ENCODE results near the gene CRYBG3.

The CRYBG3 gene

DNA sequence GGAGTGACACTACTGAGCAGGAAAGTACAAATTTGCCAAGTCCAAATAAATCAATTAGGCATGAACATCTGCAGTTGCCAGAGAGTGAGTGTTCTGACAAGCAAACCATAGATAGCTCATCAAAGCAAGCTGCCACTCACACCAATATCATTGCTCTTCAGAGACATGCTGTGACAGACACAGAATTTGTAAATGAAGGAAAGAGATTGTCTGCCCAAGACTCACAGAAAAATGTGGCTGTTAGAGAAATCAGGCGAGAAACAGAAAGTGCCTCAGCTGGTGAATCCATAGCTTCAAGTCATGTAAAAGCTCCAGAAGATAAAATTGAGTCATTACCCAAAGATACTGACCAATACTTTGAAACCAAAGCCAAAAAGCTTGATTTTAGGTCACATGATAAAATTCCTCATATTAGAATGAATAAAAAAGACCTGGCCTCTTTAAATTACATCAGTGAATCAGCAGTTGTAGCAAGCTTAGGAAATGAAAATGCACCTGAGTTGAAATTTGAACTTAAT, 50.8 kb downstream of the CRYBG3 start:
- Histone ChIP-seq H3K27me3 (ENCODE audit: insufficient read depth, low read length) (no peaks in the 10 kb centered on the region), H3K4me1 (ENCODE audit: insufficient read depth, low read length) (no peaks in the 10 kb centered on the region), H3K9me3 (ENCODE audit: insufficient read depth, low read depth, low read length) (0 out of 2 replicates have a peak, but pooled peaks cover 3% of the 10 kb centered on the region), H3K9ac (ENCODE audit: low read depth, low read length) (no peak overlapping the region), H3K4me3 (ENCODE audit: low read length) (no peak overlapping the region), H3K27ac (ENCODE audit: low read depth, low read length) (no peak overlapping the region), H3K36me3 (ENCODE audit: insufficient read depth, low read length) (no peaks in the 10 kb centered on the region)
- WGBS = 92% methylated on average over 1 of the region's 1 CpG

DNA sequence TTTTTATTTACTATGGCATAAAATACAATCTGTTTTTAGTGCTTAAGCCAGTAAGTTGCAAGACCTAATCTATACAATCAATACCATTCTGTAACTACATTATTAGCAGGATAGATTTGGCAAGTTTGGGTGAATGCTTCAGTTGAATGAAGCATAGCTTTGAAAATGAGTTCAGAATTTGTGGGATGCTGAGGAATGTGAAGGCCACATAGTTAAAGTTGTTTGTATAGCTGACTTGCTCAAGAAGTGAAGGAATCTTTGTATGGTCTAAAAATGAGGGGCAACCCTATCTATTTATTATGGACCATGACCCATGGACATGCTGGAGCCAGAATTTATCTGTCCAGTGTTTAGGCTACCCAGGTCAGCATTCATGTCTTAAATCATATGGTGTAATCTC, 58.5 kb downstream of the CRYBG3 start:
- H3K4me3 ChIP-seq (ENCODE audit: low read length) = no peak overlapping the region
- H3K27me3 ChIP-seq (ENCODE audit: insufficient read depth, low read length) = no peaks in the 10 kb centered on the region
- no peak overlapping the region for H3K27ac ChIP-seq (ENCODE audit: low read depth, low read length)
- no peaks in the 10 kb centered on the region; the same call in 1 of the 2 replicates for H3K36me3 ChIP-seq (ENCODE audit: insufficient read depth, low read length)
- H3K9me3 ChIP-seq (ENCODE audit: insufficient read depth, low read depth, low read length) = 0 out of 2 replicates have a peak, but pooled peaks cover 3% of the 10 kb centered on the region
- H3K9ac ChIP-seq (ENCODE audit: low read depth, low read length) = no peak overlapping the region
- no peaks in the 10 kb centered on the region for H3K4me1 ChIP-seq (ENCODE audit: insufficient read depth, low read length)

- no peak overlapping the region for H3K9ac ChIP-seq (ENCODE audit: low read depth, low read length)
- no peak overlapping the region for H3K4me3 ChIP-seq (ENCODE audit: low read length)
- H3K27ac ChIP-seq (ENCODE audit: low read depth, low read length) = no peak overlapping the region
- peaks cover 7% of the 10 kb centered on the region for H3K36me3 ChIP-seq (ENCODE audit: insufficient read depth, low read length)
- no peaks in the 10 kb centered on the region for H3K4me1 ChIP-seq (ENCODE audit: insufficient read depth, low read length)
- H3K27me3 ChIP-seq (ENCODE audit: insufficient read depth, low read length) = no peaks in the 10 kb centered on the region
- H3K9me3 ChIP-seq (ENCODE audit: insufficient read depth, low read depth, low read length) = no peaks in the 10 kb centered on the region
- WGBS = 93% methylated on average over 5 of the region's 5 CpGs
Observed at GRCh38 chr3:97882975-97883598, 61.3 kb downstream of the CRYBG3 start.

DNA sequence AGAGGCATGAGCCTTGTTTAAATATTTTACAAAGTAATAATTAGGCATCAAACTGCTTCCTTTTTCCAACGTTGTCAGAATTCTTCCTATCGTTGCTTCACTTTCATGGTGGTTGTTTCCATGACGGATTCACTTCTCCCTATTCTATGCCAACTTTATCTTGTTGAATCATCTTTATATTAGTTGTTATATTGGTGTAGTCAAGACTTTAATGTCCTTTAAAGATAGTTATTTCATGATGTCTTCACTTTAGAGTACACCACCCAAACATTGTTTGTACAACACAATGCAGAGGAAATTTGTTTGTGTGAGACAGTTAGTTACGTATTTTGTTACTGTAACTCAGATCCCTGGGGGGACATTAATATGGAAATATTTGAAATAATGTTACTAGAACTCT, 61.9 kb downstream of the CRYBG3 start:
- H3K4me1 ChIP-seq (ENCODE audit: insufficient read depth, low read length) = no peaks in the 10 kb centered on the region
- no peak overlapping the region for H3K9ac ChIP-seq (ENCODE audit: low read depth, low read length)
- no peaks in the 10 kb centered on the region for H3K27me3 ChIP-seq (ENCODE audit: insufficient read depth, low read length)
- H3K36me3 ChIP-seq (ENCODE audit: insufficient read depth, low read length) = peaks cover 12% of the 10 kb centered on the region
- no peaks in the 10 kb centered on the region for H3K9me3 ChIP-seq (ENCODE audit: insufficient read depth, low read depth, low read length)
- WGBS = 59% methylated on average over 4 of the region's 4 CpGs
- H3K4me3 ChIP-seq (ENCODE audit: low read length) = no peak overlapping the region
- H3K27ac ChIP-seq (ENCODE audit: low read depth, low read length) = no peak overlapping the region

DNA sequence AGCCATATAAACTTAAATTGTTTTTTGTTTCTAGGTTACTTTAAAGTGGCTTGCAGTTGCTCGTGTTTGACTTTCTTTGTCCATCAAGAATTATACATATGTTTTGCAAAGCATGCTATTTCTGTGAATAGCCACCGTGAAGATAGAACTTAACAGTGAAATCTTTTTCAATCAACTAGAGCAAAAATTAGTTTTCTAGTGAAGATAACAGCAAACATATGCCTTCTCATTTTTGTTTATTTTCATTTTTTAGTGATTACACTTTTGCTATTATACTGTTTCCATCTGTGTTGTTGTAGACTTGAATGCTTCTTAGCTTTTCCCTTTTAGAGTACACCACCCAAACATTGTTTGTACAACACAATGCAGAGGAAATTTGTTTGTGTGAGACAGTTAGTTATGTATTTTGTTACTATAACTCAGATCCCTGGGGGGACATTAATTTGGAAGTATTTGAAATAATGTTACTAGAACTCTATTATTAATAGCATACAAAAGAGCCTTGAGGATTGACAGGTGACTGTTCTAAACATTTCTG, 62.8 kb downstream of the CRYBG3 start:
- H3K4me3 ChIP-seq (ENCODE audit: low read length) = no peak overlapping the region
- H3K27ac ChIP-seq (ENCODE audit: low read depth, low read length) = no peak overlapping the region
- no peak overlapping the region for H3K9ac ChIP-seq (ENCODE audit: low read depth, low read length)
- H3K4me1 ChIP-seq (ENCODE audit: insufficient read depth, low read length) = no peaks in the 10 kb centered on the region
- H3K9me3 ChIP-seq (ENCODE audit: insufficient read depth, low read depth, low read length) = no peaks in the 10 kb centered on the region
- 94% methylated on average over 2 of the region's 2 CpGs for WGBS
- H3K27me3 ChIP-seq (ENCODE audit: insufficient read depth, low read length) = no peaks in the 10 kb centered on the region
- H3K36me3 ChIP-seq (ENCODE audit: insufficient read depth, low read length) = peaks cover 12% of the 10 kb centered on the region

GRCh38 chr3:97885931-97886824, 64.4 kb downstream of the CRYBG3 start:
- Histone ChIP-seq H3K27me3 (ENCODE audit: insufficient read depth, low read length) (no peaks in the 10 kb centered on the region), H3K9ac (ENCODE audit: low read depth, low read length) (no peak overlapping the region), H3K4me3 (ENCODE audit: low read length) (no peak overlapping the region), H3K36me3 (ENCODE audit: insufficient read depth, low read length) (peaks cover 12% of the 10 kb centered on the region), H3K4me1 (ENCODE audit: insufficient read depth, low read length) (no peaks in the 10 kb centered on the region), H3K9me3 (ENCODE audit: insufficient read depth, low read depth, low read length) (no peaks in the 10 kb centered on the region), H3K27ac (ENCODE audit: low read depth, low read length) (no peak overlapping the region)
- 100% methylated on average over 1 of the region's 3 CpGs for WGBS

GRCh38 chr3:97889814-97890213, 68.0 kb downstream of the CRYBG3 start:
- Histone ChIP-seq H3K27ac (ENCODE audit: low read depth, low read length) (no peak overlapping the region), H3K4me1 (ENCODE audit: insufficient read depth, low read length) (0 out of 2 replicates have a peak, but pooled peaks cover 5% of the 10 kb centered on the region), H3K9ac (ENCODE audit: low read depth, low read length) (no peak overlapping the region), H3K27me3 (ENCODE audit: insufficient read depth, low read length) (no peaks in the 10 kb centered on the region), H3K4me3 (ENCODE audit: low read length) (no peak overlapping the region), H3K9me3 (ENCODE audit: insufficient read depth, low read depth, low read length) (no peaks in the 10 kb centered on the region), H3K36me3 (ENCODE audit: insufficient read depth, low read length) (peaks cover 12% of the 10 kb centered on the region)
- 87% methylated on average over 3 of the region's 3 CpGs for WGBS

DNA sequence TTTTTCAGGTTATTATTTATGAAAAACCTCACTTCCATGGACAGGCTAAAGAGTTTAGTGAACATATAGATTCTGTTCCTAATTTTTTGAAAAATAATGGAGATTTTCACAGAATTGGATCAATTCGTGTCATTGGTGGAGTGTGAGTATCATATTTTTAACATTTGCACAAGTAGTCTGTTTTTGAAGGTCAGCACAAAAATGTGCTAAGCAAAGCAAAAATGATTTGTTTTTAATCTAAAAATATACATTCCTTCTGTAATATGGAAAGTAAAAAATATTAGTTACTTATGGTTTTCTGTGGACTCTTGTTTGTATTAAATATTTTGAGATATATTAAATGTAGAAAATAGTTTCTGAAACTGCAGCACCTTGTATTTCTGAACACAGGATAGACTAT, 71.0 kb downstream of the CRYBG3 start:
- Histone ChIP-seq H3K9me3 (ENCODE audit: insufficient read depth, low read depth, low read length) (no peaks in the 10 kb centered on the region), H3K27me3 (ENCODE audit: insufficient read depth, low read length) (no peaks in the 10 kb centered on the region), H3K36me3 (ENCODE audit: insufficient read depth, low read length) (peaks cover 5% of the 10 kb centered on the region), H3K4me3 (ENCODE audit: low read length) (no peak overlapping the region), H3K9ac (ENCODE audit: low read depth, low read length) (no peak overlapping the region), H3K4me1 (ENCODE audit: insufficient read depth, low read length) (peaks cover 18% of the 10 kb centered on the region), H3K27ac (ENCODE audit: low read depth, low read length) (no peak overlapping the region)
- WGBS = 88% methylated on average over 1 of the region's 1 CpG

- Histone ChIP-seq H3K36me3 (ENCODE audit: insufficient read depth, low read length) (no peaks in the 10 kb centered on the region), H3K27me3 (ENCODE audit: insufficient read depth, low read length) (no peaks in the 10 kb centered on the region), H3K27ac (ENCODE audit: low read depth, low read length) (no peak overlapping the region), H3K9me3 (ENCODE audit: insufficient read depth, low read depth, low read length) (no peaks in the 10 kb centered on the region), H3K4me3 (ENCODE audit: low read length) (no peak overlapping the region), H3K4me1 (ENCODE audit: insufficient read depth, low read length) (peaks cover 18% of the 10 kb centered on the region), H3K9ac (ENCODE audit: low read depth, low read length) (no peak overlapping the region)
- 90% methylated on average over 3 of the region's 3 CpGs for WGBS
Observed at GRCh38 chr3:97895216-97895615, 73.4 kb downstream of the CRYBG3 start.

GRCh38 chr3:97896129-97896528, 74.3 kb downstream of the CRYBG3 start:
- Histone ChIP-seq H3K4me1 (ENCODE audit: insufficient read depth, low read length) (peaks cover 18% of the 10 kb centered on the region), H3K27ac (ENCODE audit: low read depth, low read length) (peak overlapping the region; percentile 32; the same call in 1 of the 2 replicates), H3K9me3 (ENCODE audit: insufficient read depth, low read depth, low read length) (no peaks in the 10 kb centered on the region), H3K4me3 (ENCODE audit: low read length) (no peak overlapping the region), H3K36me3 (ENCODE audit: insufficient read depth, low read length) (peaks cover 9% of the 10 kb centered on the region; the same call in 1 of the 2 replicates), H3K9ac (ENCODE audit: low read depth, low read length) (no peak overlapping the region), H3K27me3 (ENCODE audit: insufficient read depth, low read length) (no peaks in the 10 kb centered on the region)
- no CpG with 5 or more reads among the region's 1 CpG for WGBS

DNA sequence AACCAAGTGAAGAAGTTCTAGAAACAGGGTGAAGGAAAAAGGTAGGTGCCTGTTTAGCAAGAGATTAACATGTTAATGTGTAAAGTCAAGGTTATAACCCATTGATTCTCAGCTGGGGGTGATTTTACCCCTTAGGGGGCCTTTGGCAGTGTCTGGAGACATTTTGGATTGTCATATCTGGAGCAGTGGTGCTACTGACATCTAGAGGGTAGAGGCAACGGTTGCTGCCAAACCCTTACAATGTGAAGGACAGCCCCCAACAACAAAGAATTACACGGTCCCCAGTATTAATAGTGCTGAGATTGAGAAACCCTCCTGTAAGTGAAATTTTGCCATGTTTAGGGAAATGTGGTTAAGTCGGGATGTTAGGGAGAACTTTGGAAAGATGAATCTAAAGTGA, 74.7 kb downstream of the CRYBG3 start:
- no peak overlapping the region for H3K4me3 ChIP-seq (ENCODE audit: low read length)
- peaks cover 9% of the 10 kb centered on the region; the same call in 1 of the 2 replicates for H3K36me3 ChIP-seq (ENCODE audit: insufficient read depth, low read length)
- no peaks in the 10 kb centered on the region for H3K27me3 ChIP-seq (ENCODE audit: insufficient read depth, low read length)
- peaks cover 18% of the 10 kb centered on the region for H3K4me1 ChIP-seq (ENCODE audit: insufficient read depth, low read length)
- no peak overlapping the region for H3K9ac ChIP-seq (ENCODE audit: low read depth, low read length)
- WGBS = 84% methylated on average over 3 of the region's 3 CpGs
- no peak overlapping the region for H3K27ac ChIP-seq (ENCODE audit: low read depth, low read length)
- no peaks in the 10 kb centered on the region for H3K9me3 ChIP-seq (ENCODE audit: insufficient read depth, low read depth, low read length)

All from HUES64 (cell line).